RKO (cell line): ENCODE data around the gene SOHLH1.

Experiments used
- DNase-seq: peaks from one replicate; pipeline ENCODE4 v3.0.0-alpha.2; 2016; ENCODE audit warnings: low spot score

The SOHLH1 gene

DNA sequence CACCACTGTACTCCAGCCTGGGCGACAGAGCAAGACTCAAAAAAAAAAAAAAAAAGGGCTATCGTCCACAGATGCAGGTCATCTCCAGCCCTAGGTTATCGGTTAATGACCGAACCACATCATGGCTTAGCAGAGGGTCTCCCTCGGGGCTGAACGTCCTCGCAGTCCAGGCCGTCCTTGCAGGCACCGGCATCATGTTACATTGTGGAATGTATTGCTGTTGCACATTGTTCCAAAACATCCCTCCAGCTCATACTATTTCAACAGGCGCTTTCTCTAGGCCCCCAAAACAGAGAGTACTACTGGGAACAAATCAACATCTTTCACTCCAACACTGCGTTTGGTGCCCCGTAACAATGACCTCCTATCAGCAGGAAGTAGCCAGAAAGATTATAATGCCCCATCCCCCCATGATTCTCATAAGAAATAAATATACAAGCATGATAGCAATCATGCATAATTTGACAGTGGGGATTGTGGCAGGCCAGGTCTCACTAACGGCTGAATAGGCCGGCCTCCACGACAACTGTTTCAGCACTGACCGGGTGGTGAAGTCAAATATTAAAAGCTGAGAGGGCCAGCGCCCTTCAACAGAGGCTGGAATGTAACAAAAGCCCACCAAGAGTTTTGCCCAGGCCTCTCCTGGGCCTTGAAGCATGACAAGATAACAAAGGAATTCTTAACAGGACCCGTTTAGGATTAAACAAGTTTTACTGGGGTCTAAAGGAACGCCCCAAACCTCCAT lies 37.3 kb downstream of the SOHLH1 start:
- no peak for DNase-seq

DNA sequence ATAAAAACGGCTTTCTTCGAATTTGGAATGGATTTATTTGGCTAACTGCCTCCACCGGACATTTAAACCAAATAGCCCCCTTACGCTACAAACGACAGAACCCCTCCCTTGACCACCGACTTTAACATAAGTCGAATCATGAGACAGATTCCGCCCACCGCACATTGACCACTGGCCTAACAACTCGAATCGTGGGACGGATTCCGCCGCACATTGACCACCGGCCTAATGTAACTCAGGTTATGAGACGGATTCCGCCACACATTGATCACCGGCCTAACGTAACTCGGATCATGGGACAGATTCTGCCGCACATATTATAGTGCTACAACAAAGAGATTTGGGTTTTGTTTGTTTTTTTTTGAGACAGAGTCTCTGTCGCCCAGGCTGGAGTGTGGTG lies 38.9 kb downstream of the SOHLH1 start:
- no peak for DNase-seq

DNA sequence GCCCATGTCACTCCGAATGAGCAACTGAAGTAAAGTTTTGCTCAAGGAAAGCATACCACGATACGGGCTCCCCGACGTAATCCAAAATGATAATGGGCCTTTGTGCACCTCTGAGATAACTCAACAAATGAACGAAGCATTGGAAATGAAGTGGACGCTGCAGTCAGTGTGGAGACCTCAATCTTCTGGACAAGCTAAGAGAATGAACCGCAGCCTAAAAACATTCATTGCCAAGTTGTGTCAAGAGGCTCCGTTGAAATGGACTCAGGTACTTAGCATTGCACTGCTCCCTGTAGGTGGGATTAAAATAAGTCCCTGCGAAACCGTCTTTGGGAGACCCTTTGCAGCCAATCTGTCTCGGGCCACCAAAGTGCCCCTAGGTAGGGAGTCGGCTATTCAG lies 40.0 kb downstream of the SOHLH1 start:
- no peak for DNase-seq

DNA sequence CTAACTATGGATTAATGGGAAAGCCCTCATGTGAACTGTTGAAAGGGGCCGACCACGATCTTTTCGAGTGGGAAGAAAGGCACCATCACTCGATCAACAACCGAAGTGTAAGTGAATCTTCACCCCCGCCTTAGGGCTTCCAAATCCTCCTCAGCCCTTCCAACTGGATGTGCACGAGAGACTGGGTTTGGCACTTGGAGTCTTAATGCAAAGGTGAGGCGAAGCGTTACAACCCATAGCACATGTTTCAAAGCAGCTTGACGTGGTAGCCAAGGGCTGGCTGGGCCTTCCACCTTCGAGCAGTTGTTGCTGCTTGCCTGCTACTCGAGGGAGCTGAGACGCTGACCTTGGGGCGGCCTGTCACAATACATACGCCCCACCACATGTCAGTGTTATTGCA lies 41.9 kb downstream of the SOHLH1 start:
- DNase-seq, result no peak

- no peak for DNase-seq
Observed at GRCh38 chr9:135655317-135655716, 44.0 kb downstream of the SOHLH1 start.

GRCh38 chr9:135650408-135650807 lies 48.9 kb downstream of the SOHLH1 start:
- no peak for DNase-seq

- DNase-seq, result no peak
Observed at GRCh38 chr9:135649508-135649907, 49.8 kb downstream of the SOHLH1 start.

- no peak for DNase-seq
Observed at GRCh38 chr9:135648494-135649410, 50.5 kb downstream of the SOHLH1 start.

GRCh38 chr9:135647884-135648283 lies 51.4 kb downstream of the SOHLH1 start:
- DNase-seq, result peak; percentile 23

DNA sequence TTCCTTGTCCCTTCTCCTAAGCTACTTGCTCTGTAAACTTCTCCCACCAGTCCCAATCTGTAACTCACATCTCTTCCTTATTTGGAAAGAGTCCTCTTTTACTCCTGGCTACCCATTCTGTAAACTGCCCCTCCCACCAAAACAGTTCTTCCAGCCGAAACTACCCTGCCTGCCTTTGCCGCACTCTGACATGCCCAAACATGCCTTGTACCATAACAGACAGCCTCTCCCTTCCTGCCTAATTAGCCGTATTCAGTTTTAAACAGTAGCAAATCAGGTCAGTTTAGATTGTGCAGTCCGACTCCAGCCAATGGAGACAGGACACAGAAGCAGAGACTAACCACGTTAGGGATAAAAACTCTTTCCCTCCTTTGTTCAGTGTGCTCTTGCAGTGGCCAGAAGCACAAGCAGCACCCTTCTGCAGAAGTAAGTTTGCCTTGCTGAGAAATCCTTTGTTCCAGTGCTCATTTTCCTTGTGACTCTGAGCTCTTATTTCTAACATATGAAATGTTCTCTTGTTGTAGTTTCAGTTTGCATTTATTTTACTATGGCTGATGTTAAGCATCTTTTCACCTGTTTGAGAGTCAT lies 54.6 kb downstream of the SOHLH1 start:
- DNase-seq, result no peak
